OCI-LY1 (cell line): ENCODE results near the gene CPPED1.

Experiments
- H2AFZ ChIP-seq: fragments of 200-600 bp; sonication (generic), shearing (Covaris generic); 2 replicates; pipeline ENCODE4 v1.6.0; 2014; ENCODE audit warnings: antibody characterized with exemption, mild to moderate bottlenecking, low read length
- H3F3A ChIP-seq: fragments of 200-600 bp; sonication (generic), shearing (Covaris generic); 2 replicates; pipeline ENCODE4 v1.6.0; 2014; ENCODE audit warnings: mild to moderate bottlenecking, antibody characterized with exemption, low read length, moderate library complexity; ENCODE audit not compliant: insufficient read depth
- H3K27ac ChIP-seq: fragments of 200-600 bp; sonication (generic); 2 replicates; pipeline ENCODE4 v1.5.1; 2014; ENCODE audit warnings: low read length, mixed run types, mild to moderate bottlenecking, low read depth; ENCODE audit not compliant: poor library complexity, severe bottlenecking
- H3K27me3 ChIP-seq: fragments of 200-600 bp; sonication (generic); 2 replicates; pipeline ENCODE4 v1.6.0; 2014; ENCODE audit warnings: antibody characterized with exemption, mild to moderate bottlenecking, low read length, moderate library complexity; ENCODE audit not compliant: insufficient read depth
- H3K36me3 ChIP-seq: fragments of 200-600 bp; sonication (generic); 2 replicates; pipeline ENCODE4 v1.6.1; 2014; ENCODE audit warnings: mild to moderate bottlenecking, antibody characterized with exemption, low read length, moderate library complexity, mixed read lengths; ENCODE audit not compliant: insufficient read depth
- H3K4me1 ChIP-seq: fragments of 200-600 bp; sonication (generic); 2 replicates; pipeline ENCODE4 v1.5.1; 2014; ENCODE audit warnings: mild to moderate bottlenecking, low read length, moderate library complexity; ENCODE audit not compliant: insufficient read depth, severe bottlenecking
- H3K4me2 ChIP-seq: fragments of 200-600 bp; sonication (generic), shearing (Covaris generic); 2 replicates; pipeline ENCODE4 v1.6.1; 2014; ENCODE audit warnings: low read length
- H3K4me3 ChIP-seq: fragments of 200-600 bp; sonication (generic); 2 replicates; pipeline ENCODE4 v1.5.1; 2014; ENCODE audit warnings: low read length, low read depth, mild to moderate bottlenecking, mixed read lengths; ENCODE audit not compliant: poor library complexity, severe bottlenecking
- H3K79me2 ChIP-seq: fragments of 200-600 bp; shearing (Covaris generic); 2 replicates; pipeline ENCODE4 v1.6.1; 2016; ENCODE audit warnings: mixed run types, low read length, mixed read lengths; ENCODE audit not compliant: insufficient read depth
- H3K9ac ChIP-seq: fragments of 200-600 bp; sonication (generic), shearing (Covaris generic); 2 replicates; pipeline ENCODE4 v1.6.1; 2014; ENCODE audit warnings: mild to moderate bottlenecking, low read length, mixed read lengths
- H3K9me2 ChIP-seq: fragments of 200-600 bp; sonication (generic), shearing (Covaris generic); 2 replicates; pipeline ENCODE4 v1.6.1; 2014; ENCODE audit warnings: low read depth, mild to moderate bottlenecking, low read length, mixed read lengths
- H3K9me3 ChIP-seq: fragments of 200-600 bp; shearing (Covaris generic); 2 replicates; pipeline ENCODE4 v1.6.1; 2014; ENCODE audit warnings: low read length, mixed read lengths
- H4K20me1 ChIP-seq: fragments of 200-600 bp; sonication (generic), shearing (Covaris generic); 2 replicates; pipeline ENCODE4 v1.6.0; 2016; ENCODE audit warnings: mild to moderate bottlenecking, low read length; ENCODE audit not compliant: insufficient read depth
- EZH2 ChIP-seq: fragments of 200-600 bp; sonication (generic), shearing (Covaris generic); IDR thresholded peaks from 2 replicates; pipeline ENCODE4 v1.8.0; 2017; ENCODE audit warnings: borderline replicate concordance, mixed run types, mild to moderate bottlenecking, antibody characterized with exemption, low read length, moderate library complexity, mixed read lengths
- TF ChIP-seq, protein P1 (sequence below): fragments of 200-600 bp; sonication (generic), shearing (Covaris generic); IDR thresholded peaks from 2 replicates; pipeline ENCODE4 v1.5.1; 2017; ENCODE audit warnings: mild to moderate bottlenecking, antibody characterized with exemption, low read length, moderate library complexity, mixed read lengths

The CPPED1 gene

DNA sequence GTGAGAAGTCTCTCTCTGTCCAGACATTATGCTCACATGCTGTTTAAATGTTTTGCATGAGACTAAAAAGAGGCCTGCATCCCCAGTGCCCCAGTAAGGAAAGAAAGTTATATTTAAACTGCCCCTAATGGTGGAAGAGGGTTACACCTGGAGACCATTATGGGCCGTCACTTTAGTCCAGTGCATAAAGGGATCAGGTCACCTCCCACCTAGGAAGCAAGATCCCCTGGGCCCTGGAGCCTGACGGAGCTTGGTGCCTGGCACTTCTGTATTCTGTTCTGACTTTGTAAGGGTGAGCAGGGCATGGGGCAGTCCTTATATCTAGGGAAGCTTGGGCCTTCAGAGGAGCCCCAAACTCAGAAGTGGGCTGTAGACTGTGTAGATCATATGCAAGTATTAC, 67.9 kb downstream of the CPPED1 start:
- Histone ChIP-seq H3K79me2 (no peaks in the 10 kb centered on the region), H3K36me3 (no peaks in the 10 kb centered on the region), H3K4me3 (no peak overlapping the region), H4K20me1 (no peaks in the 10 kb centered on the region), H3K9ac (no peak overlapping the region), H3K27me3 (no peaks in the 10 kb centered on the region), H3K4me1 (no peaks in the 10 kb centered on the region), H3K27ac (no peak overlapping the region), H3K9me3 (peaks cover 6% of the 10 kb centered on the region; the same call in 1 of the 2 replicates), H3K4me2 (no peak overlapping the region), H3K9me2 (no peaks in the 10 kb centered on the region), H3F3A (no peaks in the 10 kb centered on the region), H2AFZ (no peak overlapping the region)
- TF ChIP-seq, protein P1, sequence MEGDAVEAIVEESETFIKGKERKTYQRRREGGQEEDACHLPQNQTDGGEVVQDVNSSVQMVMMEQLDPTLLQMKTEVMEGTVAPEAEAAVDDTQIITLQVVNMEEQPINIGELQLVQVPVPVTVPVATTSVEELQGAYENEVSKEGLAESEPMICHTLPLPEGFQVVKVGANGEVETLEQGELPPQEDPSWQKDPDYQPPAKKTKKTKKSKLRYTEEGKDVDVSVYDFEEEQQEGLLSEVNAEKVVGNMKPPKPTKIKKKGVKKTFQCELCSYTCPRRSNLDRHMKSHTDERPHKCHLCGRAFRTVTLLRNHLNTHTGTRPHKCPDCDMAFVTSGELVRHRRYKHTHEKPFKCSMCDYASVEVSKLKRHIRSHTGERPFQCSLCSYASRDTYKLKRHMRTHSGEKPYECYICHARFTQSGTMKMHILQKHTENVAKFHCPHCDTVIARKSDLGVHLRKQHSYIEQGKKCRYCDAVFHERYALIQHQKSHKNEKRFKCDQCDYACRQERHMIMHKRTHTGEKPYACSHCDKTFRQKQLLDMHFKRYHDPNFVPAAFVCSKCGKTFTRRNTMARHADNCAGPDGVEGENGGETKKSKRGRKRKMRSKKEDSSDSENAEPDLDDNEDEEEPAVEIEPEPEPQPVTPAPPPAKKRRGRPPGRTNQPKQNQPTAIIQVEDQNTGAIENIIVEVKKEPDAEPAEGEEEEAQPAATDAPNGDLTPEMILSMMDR, result no peak
- TF ChIP-seq EZH2, result no peak

DNA sequence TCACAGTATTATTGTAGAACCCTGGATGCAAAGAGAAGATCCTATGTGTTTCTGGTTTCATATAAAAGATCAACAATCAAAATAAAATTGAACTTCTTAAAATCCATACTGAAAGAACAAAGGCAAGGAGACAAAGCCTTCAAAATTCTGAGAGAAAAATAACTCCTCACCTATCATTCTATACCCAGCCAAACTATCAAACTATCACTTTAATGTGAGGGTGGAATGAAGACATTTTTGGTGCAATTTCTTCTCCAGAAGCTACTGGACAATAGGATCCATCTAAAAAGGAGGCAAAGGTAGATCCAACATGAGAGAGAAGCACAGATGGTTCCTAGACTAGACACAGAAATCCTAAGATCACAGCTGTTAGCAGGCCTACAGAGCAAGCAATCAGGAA, 71.1 kb downstream of the CPPED1 start:
- Histone ChIP-seq H3K4me2 (no peak overlapping the region), H3K9me2 (no peaks in the 10 kb centered on the region), H3K9me3 (peaks cover 6% of the 10 kb centered on the region; the same call in 1 of the 2 replicates), H3K36me3 (no peaks in the 10 kb centered on the region), H3K4me1 (no peaks in the 10 kb centered on the region), H3K27ac (no peak overlapping the region), H4K20me1 (no peaks in the 10 kb centered on the region), H3K27me3 (no peaks in the 10 kb centered on the region), H3K79me2 (no peaks in the 10 kb centered on the region), H3K4me3 (no peak overlapping the region), H3F3A (no peaks in the 10 kb centered on the region), H3K9ac (no peak overlapping the region), H2AFZ (no peak overlapping the region)
- no peak for TF ChIP-seq EZH2
- TF ChIP-seq, protein P1, result no peak

DNA sequence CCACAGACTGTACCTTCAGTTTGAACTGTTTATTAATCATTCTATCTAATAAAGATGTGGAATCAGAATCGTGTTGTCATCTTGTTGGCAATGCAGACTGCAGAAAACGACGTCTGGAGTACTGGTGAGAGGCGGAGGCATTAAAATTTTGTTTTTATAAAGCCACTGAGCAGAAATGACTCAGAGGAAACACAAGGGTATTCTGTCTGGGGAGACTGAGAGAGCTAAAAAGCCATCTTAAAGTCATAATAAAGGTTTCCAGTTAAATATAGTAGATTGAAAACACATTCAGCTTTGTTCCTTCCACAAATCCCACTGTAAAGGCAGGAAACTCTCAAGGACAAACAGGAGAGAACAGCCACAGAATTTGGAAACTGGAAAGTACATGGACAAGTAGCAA, 74.2 kb downstream of the CPPED1 start:
- H3K9me3 ChIP-seq, result peaks cover 6% of the 10 kb centered on the region; the same call in 1 of the 2 replicates
- H3K4me3 ChIP-seq, result no peak overlapping the region
- H3K27ac ChIP-seq, result no peak overlapping the region
- H3K36me3 ChIP-seq, result no peaks in the 10 kb centered on the region
- no peak overlapping the region for H3K4me2 ChIP-seq
- no peaks in the 10 kb centered on the region for H3F3A ChIP-seq
- no peaks in the 10 kb centered on the region for H4K20me1 ChIP-seq
- no peaks in the 10 kb centered on the region; the same call in 1 of the 2 replicates for H3K27me3 ChIP-seq
- no peak overlapping the region for H2AFZ ChIP-seq
- no peak overlapping the region for H3K9ac ChIP-seq
- no peaks in the 10 kb centered on the region for H3K79me2 ChIP-seq
- no peaks in the 10 kb centered on the region for H3K9me2 ChIP-seq
- no peaks in the 10 kb centered on the region for H3K4me1 ChIP-seq
- no peak for TF ChIP-seq EZH2
- TF ChIP-seq, protein P1, result no peak
